Body of pancreas (tissue), 4 donors: Measurements from ENCODE around the gene VPS9D1.

ENCODE experiments used
- POLR2A ChIP-seq, 3 donors: fragments of 450-650 bp; IDR thresholded peaks; one replicate each; pipeline ENCODE4 v1.6.1; 2016; ENCODE audit warnings: antibody characterized with exemption in 3 of 3, mild to moderate bottlenecking in 2 of 3
- TF ChIP-seq, protein P1 (sequence below), 7 experiments: fragments of 450-650 bp in 4 of 7; fragments of 200-600 bp in 3 of 7; sonication (generic) in 3 of 7; IDR thresholded peaks; one replicate each; pipeline ENCODE4 v1.5.1; 2016 to 2019; ENCODE audit warnings: antibody characterized with exemption in 7 of 7

- TF ChIP-seq, protein P1, sequence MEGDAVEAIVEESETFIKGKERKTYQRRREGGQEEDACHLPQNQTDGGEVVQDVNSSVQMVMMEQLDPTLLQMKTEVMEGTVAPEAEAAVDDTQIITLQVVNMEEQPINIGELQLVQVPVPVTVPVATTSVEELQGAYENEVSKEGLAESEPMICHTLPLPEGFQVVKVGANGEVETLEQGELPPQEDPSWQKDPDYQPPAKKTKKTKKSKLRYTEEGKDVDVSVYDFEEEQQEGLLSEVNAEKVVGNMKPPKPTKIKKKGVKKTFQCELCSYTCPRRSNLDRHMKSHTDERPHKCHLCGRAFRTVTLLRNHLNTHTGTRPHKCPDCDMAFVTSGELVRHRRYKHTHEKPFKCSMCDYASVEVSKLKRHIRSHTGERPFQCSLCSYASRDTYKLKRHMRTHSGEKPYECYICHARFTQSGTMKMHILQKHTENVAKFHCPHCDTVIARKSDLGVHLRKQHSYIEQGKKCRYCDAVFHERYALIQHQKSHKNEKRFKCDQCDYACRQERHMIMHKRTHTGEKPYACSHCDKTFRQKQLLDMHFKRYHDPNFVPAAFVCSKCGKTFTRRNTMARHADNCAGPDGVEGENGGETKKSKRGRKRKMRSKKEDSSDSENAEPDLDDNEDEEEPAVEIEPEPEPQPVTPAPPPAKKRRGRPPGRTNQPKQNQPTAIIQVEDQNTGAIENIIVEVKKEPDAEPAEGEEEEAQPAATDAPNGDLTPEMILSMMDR (IDR thresholded peaks at IDR 0.05) = no peak
- TF ChIP-seq POLR2A (IDR thresholded peaks at IDR 0.05) = no peak
Measured at GRCh38 chr16:89716916-89717687, 3.6 kb downstream of the VPS9D1 start.
